ENCODE results near the gene TRIM74.
"Not testable (repeated sequence)": the region's sequence is repeated elsewhere in the genome, so short reads cannot be mapped to it uniquely, and the experiment has no call there.

DNA sequence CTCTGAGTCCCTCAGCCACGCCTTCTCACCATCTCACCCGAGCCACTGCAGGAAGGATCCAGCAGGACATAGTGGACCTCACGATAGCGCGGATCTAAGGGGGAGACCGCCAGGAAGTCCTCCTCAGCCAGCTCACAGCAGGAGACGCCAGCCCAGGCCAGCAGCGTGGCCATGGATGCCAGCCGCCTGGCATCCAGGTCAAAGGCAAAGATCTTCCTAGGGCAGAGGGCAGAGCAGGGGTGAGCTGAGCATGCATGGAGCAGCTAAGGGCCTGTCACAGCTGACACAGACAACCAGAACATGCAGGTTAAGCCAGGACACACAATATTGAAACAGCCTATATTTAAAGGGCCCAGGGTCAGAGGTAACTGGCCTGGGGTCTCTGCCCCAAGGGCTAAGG, 20.0 kb downstream of the TRIM74 start:
- not testable (repeated sequence) for TF ChIP-seq EZH2 (IDR thresholded peaks at IDR 0.05; ENCODE audit: low read length, unreplicated experiment); CTCF (conservative IDR thresholded peaks at IDR 0.05; ENCODE audit: low read depth, low read length); EZH2phosphoT487 (IDR thresholded peaks at IDR 0.05; ENCODE audit: borderline replicate concordance, low read length)
